Skin epidermis (tissue), 12 donors: Measurements from ENCODE around the gene FAM43A.

ENCODE experiments used
- H3K27ac ChIP-seq, 21 experiments: fragments of 200-600 bp; sonication (generic) in 11 of 21; one replicate each; pipeline ENCODE4 v1.5.0; 2020; ENCODE audit warnings: mild to moderate bottlenecking in 3 of 21, inconsistent platforms in 2 of 21, moderate library complexity in 2 of 21
- H3K4me3 ChIP-seq, 7 experiments: fragments of 200-600 bp; sonication (generic) in 2 of 7; one replicate each; pipeline ENCODE4 v1.5.0; 2020; ENCODE audit warnings: inconsistent platforms in 2 of 7, mild to moderate bottlenecking in 2 of 7, moderate library complexity in 1 of 7

Gene FAM43A

GRCh38 chr3:194673761-194674160, 11.9 kb upstream of the FAM43A start:
- peak overlapping the region in 5 of 21 experiments; percentile 1 to 95 (median 37) for H3K27ac ChIP-seq
- H3K4me3 ChIP-seq = no peak overlapping the region

GRCh38 chr3:194675081-194675640, 10.5 kb upstream of the FAM43A start:
- peak overlapping the region in 16 of 21 experiments; percentile 4 to 85 (median 62) for H3K27ac ChIP-seq

GRCh38 chr3:194675680-194676079, 10.0 kb upstream of the FAM43A start:
- H3K27ac ChIP-seq = peak overlapping the region in 16 of 21 experiments; percentile 4 to 85 (median 62)
- no peak overlapping the region for H3K4me3 ChIP-seq

More at GRCh38 chr3:194675081-194675640, 10.5 kb upstream of the FAM43A start:
- H3K4me3 ChIP-seq = no peak overlapping the region

- Histone ChIP-seq H3K4me3 (no peak overlapping the region), H3K27ac (no peak overlapping the region)
Measured at GRCh38 chr3:194676471-194676870, 9.2 kb upstream of the FAM43A start.

GRCh38 chr3:194680888-194681615, 4.6 kb upstream of the FAM43A start:
- no peak overlapping the region for H3K27ac ChIP-seq

GRCh38 chr3:194682189-194682693, 3.4 kb upstream of the FAM43A start:
- Histone ChIP-seq H3K27ac (peak overlapping the region in 4 of 21 experiments; percentile 18 to 52 (median 44)), H3K4me3 (no peak overlapping the region)

More at GRCh38 chr3:194680888-194681615, 4.6 kb upstream of the FAM43A start:
- H3K4me3 ChIP-seq = no peak overlapping the region

- Histone ChIP-seq H3K4me3 (no peak overlapping the region), H3K27ac (peak overlapping the region in 12 of 21 experiments; percentile 9 to 62 (median 44))
Measured at GRCh38 chr3:194682694-194683310, 2.9 kb upstream of the FAM43A start.

- H3K27ac ChIP-seq = peak overlapping the region in 11 of 21 experiments; percentile 9 to 62 (median 48)
- no peak overlapping the region for H3K4me3 ChIP-seq
Measured at GRCh38 chr3:194683380-194683779, 2.3 kb upstream of the FAM43A start.

- Histone ChIP-seq H3K27ac (peak overlapping the region in 17 of 21 experiments; percentile 71 to 94 (median 82)), H3K4me3 (peak overlapping the region; percentile 59 to 75 (median 71))
Measured at GRCh38 chr3:194685065-194685717, 492 bp upstream of the FAM43A start.

- H3K4me3 ChIP-seq = peak overlapping the region; percentile 59 to 75 (median 71)
- H3K27ac ChIP-seq = peak overlapping the region in 20 of 21 experiments; percentile 71 to 94 (median 82)
Measured at GRCh38 chr3:194686414-194686815, 732 bp downstream of the FAM43A start.

- Histone ChIP-seq H3K4me3 (peak overlapping the region; percentile 59 to 75 (median 71)), H3K27ac (peak overlapping the region in 19 of 21 experiments; percentile 2 to 94 (median 80))
Measured at GRCh38 chr3:194686816-194687637, 1.3 kb downstream of the FAM43A start.

- H3K4me3 ChIP-seq = peak overlapping the region; percentile 59 to 75 (median 71)
- peak overlapping the region; percentile 2 to 94 (median 80) for H3K27ac ChIP-seq
Measured at GRCh38 chr3:194687638-194688199, 2.0 kb downstream of the FAM43A start.

GRCh38 chr3:194688200-194688740, 2.6 kb downstream of the FAM43A start:
- H3K27ac ChIP-seq = peak overlapping the region; percentile 2 to 94 (median 80)
- H3K4me3 ChIP-seq = peak overlapping the region; percentile 59 to 75 (median 71)

GRCh38 chr3:194688946-194689345, 3.3 kb downstream of the FAM43A start:
- peak overlapping the region in 9 of 21 experiments; percentile 1 to 86 (median 47) for H3K27ac ChIP-seq
- H3K4me3 ChIP-seq = peak overlapping the region in 5 of 7 experiments; percentile 9 to 75 (median 59)

GRCh38 chr3:194689493-194689944, 3.8 kb downstream of the FAM43A start:
- Histone ChIP-seq H3K27ac (peak overlapping the region in 9 of 21 experiments; percentile 1 to 86 (median 36)), H3K4me3 (peak overlapping the region in 1 of 7 experiments; percentile 11)

GRCh38 chr3:194690501-194691372, 5.1 kb downstream of the FAM43A start:
- Histone ChIP-seq H3K27ac (peak overlapping the region in 1 of 21 experiments; percentile 23), H3K4me3 (no peak overlapping the region)
